MCF 10A (cell line): ENCODE results near the gene MYLK2. TPM values are rescaled to one million over a fixed set of nuclear protein-coding genes. Genes with fewer than 3 reads are reported as not detected.

Experiments
- Bru-seq: library from RNA; stranded (reverse); fragments of 400-500 nt; gene quantifications from one replicate; lab custom pipeline; 2021; lab: Mats Ljungman, UMichigan
- BruChase-seq, 2 experiments: library from RNA; stranded (reverse); fragments of 400-500 nt; gene quantifications; one replicate each; lab custom pipeline; 2021; lab: Mats Ljungman, UMichigan
- BruUV-seq: library from RNA; stranded (reverse); fragments of 400-500 nt; replicated peaks from 2 replicates; lab custom pipeline; 2021; lab: Mats Ljungman, UMichigan
- CTCF ChIA-PET: fragments of 300-600 bp; sonication (Branson Sonifier 250); formaldehyde crosslinking; extraction: SDS; loops from one replicate; lab custom pipeline; 2021; ENCODE audit warnings: antibody characterized with exemption, inconsistent platforms; lab: Yijun Ruan, JAX
- POLR2A ChIA-PET: fragments of 300-600, 350-650 bp; sonication (Branson Sonifier 250); formaldehyde crosslinking; extraction: SDS; loops from one replicate; lab custom pipeline; 2020; ENCODE audit warnings: antibody characterized with exemption, inconsistent platforms; lab: Yijun Ruan, JAX
- DNase-seq: peaks from one replicate; pipeline ENCODE4 v3.0.0-alpha.2; 2018; ENCODE audit not compliant: unreplicated experiment
- H3K27ac Mint-ChIP-seq: one replicate; pipeline ENCODE4 v1.8.0; 2022; ENCODE audit warnings: mild to moderate bottlenecking, low read depth, mixed read lengths; ENCODE audit not compliant: unreplicated experiment
- H3K27me3 Mint-ChIP-seq: one replicate; pipeline ENCODE4 v1.8.0; 2022; ENCODE audit warnings: mixed read lengths; ENCODE audit not compliant: insufficient read depth, unreplicated experiment
- H3K36me3 Mint-ChIP-seq: one replicate; pipeline ENCODE4 v1.8.0; 2022; ENCODE audit warnings: mild to moderate bottlenecking, moderate library complexity, mixed read lengths; ENCODE audit not compliant: insufficient read depth, unreplicated experiment
- H3K4me1 Mint-ChIP-seq: one replicate; pipeline ENCODE4 v1.8.0; 2022; ENCODE audit warnings: mixed read lengths; ENCODE audit not compliant: insufficient read depth, unreplicated experiment
- H3K4me3 Mint-ChIP-seq: one replicate; pipeline ENCODE4 v1.8.0; 2022; ENCODE audit warnings: mild to moderate bottlenecking, moderate library complexity, mixed read lengths; ENCODE audit not compliant: unreplicated experiment
- H3K9me3 Mint-ChIP-seq: one replicate; pipeline ENCODE4 v1.8.0; 2022; ENCODE audit warnings: mixed read lengths; ENCODE audit not compliant: unreplicated experiment
- intact Hi-C: fragments of 100-400 bp; cut with micrococcal nuclease; formaldehyde crosslinking; loops from 2 replicates; pipeline ENCODE4 v1.14.1; 2022
- long read RNA-seq: library from polyadenylated mRNA; stranded (forward); transcript quantifications from one replicate; pipeline ENCODE4 v2.0.0, GENCODE V29; 2022
- total RNA-seq: library from RNA; stranded (reverse); gene quantifications from 2 replicates; pipeline ENCODE4 v1.2.3, GENCODE V29; 2022
- TF ChIP-seq, protein P1 (sequence below): fragments of 200-600 bp; IDR thresholded peaks from one replicate; pipeline ENCODE4 v1.8.0; 2022; ENCODE audit warnings: antibody characterized with exemption, mild to moderate bottlenecking; ENCODE audit not compliant: unreplicated experiment

Gene MYLK2
- 0.14 and 0.32 TPM in 2 replicates for total RNA-seq
- percentile 36 among the genes with signal in this experiment for Bru-seq, nascent RNA
- percentile 31 among the genes with signal in this experiment for BruChase-seq, experiment 1, labeled RNA remaining after a 6-hour chase
- percentile 39 among the genes with signal in this experiment for BruChase-seq, experiment 2, labeled RNA remaining after a 2-hour chase
- long read RNA-seq, partial matches to known transcripts = 0 of 1 reads
- long read RNA-seq, other reads (novel, unspliced or antisense) = 1 of 1 reads

DNA sequence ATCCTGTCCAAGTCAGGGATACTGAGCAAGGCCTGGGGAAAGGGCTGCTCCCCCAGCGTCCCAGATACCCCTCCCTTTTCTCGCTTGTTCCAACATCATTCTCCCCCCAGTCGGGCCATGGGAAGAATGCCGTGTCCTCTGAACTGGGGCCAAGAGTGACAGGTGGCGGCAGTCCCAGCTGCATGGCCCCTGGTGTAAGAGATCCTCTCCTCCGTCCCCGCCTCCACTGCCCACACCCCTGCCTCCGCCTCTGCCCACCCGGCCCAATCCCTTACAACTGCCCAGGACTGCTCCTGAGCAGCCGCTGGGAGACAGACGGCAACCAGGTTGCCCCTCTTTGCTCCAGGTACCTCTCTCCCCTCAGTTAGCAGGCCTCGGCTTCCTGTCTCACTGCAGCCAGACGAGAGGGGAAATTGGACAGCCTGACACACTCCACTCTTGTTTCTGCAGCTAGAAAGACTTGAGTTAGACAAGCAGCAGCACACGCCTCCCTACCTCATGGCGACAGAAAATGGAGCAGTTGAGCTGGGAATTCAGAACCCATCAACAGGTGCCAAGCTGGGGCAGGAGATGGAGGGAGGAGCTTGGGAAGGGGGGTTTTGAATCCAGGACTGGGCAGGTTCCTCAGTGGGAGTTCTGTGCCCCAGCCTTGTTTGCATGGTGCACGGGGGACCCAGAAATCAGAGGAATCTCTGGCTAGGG, at the start of gene MYLK2:
Gene MYLK2 (plus strand): TSS at position 274 of the 702 bp plus-strand sequence. CDS start 225 bp downstream, at position 499.
- Mint-ChIP-seq H3K27ac (no peak within 1 kb of the TSS), H3K27me3 (no peaks in the 10 kb centered on the region), H3K4me3 (no peak within 1 kb of the TSS), H3K4me1 (no peaks in the 10 kb centered on the region), H3K9me3 (no peaks in the 10 kb centered on the region), H3K36me3 (no peaks in the 10 kb centered on the region)
- TF ChIP-seq, protein P1, sequence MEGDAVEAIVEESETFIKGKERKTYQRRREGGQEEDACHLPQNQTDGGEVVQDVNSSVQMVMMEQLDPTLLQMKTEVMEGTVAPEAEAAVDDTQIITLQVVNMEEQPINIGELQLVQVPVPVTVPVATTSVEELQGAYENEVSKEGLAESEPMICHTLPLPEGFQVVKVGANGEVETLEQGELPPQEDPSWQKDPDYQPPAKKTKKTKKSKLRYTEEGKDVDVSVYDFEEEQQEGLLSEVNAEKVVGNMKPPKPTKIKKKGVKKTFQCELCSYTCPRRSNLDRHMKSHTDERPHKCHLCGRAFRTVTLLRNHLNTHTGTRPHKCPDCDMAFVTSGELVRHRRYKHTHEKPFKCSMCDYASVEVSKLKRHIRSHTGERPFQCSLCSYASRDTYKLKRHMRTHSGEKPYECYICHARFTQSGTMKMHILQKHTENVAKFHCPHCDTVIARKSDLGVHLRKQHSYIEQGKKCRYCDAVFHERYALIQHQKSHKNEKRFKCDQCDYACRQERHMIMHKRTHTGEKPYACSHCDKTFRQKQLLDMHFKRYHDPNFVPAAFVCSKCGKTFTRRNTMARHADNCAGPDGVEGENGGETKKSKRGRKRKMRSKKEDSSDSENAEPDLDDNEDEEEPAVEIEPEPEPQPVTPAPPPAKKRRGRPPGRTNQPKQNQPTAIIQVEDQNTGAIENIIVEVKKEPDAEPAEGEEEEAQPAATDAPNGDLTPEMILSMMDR = no peak
- intact Hi-C loops = no loop called here
- DNase-seq = no peak
- ChIA-PET CTCF (interaction anchor here (0.5 to 7.3 kb wide), 7 partner anchors 26 to 495 kb away, joined by 3 to 45 read pairs (median 4); partner anchors contain the start of gene FOXS1), POLR2A (no interaction called here)
- no TSS peak for BruUV-seq

GRCh38 chr20:31769681-31770080, 49.5 kb upstream of the MYLK2 start:
- H3K36me3 Mint-ChIP-seq = peaks cover 31% of the 10 kb centered on the region
- intact Hi-C loops = no loop called here
- ChIA-PET POLR2A (interaction anchor here (1.2 kb wide), 1 partner anchor 9 kb away, joined by 3 read pairs; no protein-coding TSS in a partner anchor), CTCF (interaction anchor here (0.5 to 0.6 kb wide), 2 partner anchors 43 to 716 kb away, joined by 3 to 4 read pairs; no protein-coding TSS in a partner anchor)
- no peaks in the 10 kb centered on the region for H3K27me3 Mint-ChIP-seq
- BruUV-seq = no TSS peak
- no peaks in the 10 kb centered on the region for H3K4me1 Mint-ChIP-seq
- no peaks in the 10 kb centered on the region for H3K9me3 Mint-ChIP-seq
- no peak for DNase-seq
- peak overlapping the region; percentile 87 for H3K27ac Mint-ChIP-seq
- H3K4me3 Mint-ChIP-seq = peak overlapping the region; percentile 16
- TF ChIP-seq, protein P1 = no peak

DNA sequence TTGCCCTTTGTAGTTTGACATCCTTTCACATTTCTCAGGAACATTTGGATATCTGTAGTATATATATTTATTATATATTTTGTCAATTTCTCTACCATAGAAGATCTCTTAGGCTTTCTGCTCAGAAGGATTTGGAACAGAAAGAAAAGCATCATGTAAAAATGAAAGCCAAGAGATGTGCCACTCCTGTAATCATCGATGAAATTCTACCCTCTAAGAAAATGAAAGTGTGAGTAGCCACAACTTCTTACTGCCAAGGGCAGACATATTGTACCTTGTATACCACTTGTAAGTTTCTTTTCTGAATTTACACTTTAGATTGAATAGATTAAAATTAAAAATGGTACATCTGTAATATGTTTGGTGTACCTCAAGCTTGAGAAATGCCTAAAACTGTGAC, 48.9 kb upstream of the MYLK2 start:
- CTCF ChIA-PET = no interaction called here
- no peaks in the 10 kb centered on the region for H3K27me3 Mint-ChIP-seq
- intact Hi-C loops = no loop called here
- no peaks in the 10 kb centered on the region for H3K4me1 Mint-ChIP-seq
- no peak for DNase-seq
- no peaks in the 10 kb centered on the region for H3K9me3 Mint-ChIP-seq
- BruUV-seq = no TSS peak
- TF ChIP-seq, protein P1 = no peak
- H3K27ac Mint-ChIP-seq = peak overlapping the region; percentile 87
- H3K36me3 Mint-ChIP-seq = peaks cover 31% of the 10 kb centered on the region
- H3K4me3 Mint-ChIP-seq = peak overlapping the region; percentile 16
- POLR2A ChIA-PET = interaction anchor here (1.2 kb wide), 1 partner anchor 10 kb away, joined by 3 read pairs; no protein-coding TSS in a partner anchor

GRCh38 chr20:31774408-31774807, 44.7 kb upstream of the MYLK2 start:
- no peaks in the 10 kb centered on the region for H3K9me3 Mint-ChIP-seq
- no peaks in the 10 kb centered on the region for H3K4me1 Mint-ChIP-seq
- TF ChIP-seq, protein P1 = no peak
- ChIA-PET CTCF (no interaction called here), POLR2A (interaction anchor here (0.9 kb wide), 1 partner anchor 11 kb away, joined by 3 read pairs; no protein-coding TSS in a partner anchor)
- no peak for DNase-seq
- no TSS peak for BruUV-seq
- peaks cover 46% of the 10 kb centered on the region for H3K36me3 Mint-ChIP-seq
- no peak overlapping the region for H3K27ac Mint-ChIP-seq
- no peaks in the 10 kb centered on the region for H3K27me3 Mint-ChIP-seq
- intact Hi-C loops = no loop called here
- H3K4me3 Mint-ChIP-seq = no peak overlapping the region
